Mesendoderm (in vitro differentiated cells): ENCODE results near the gene SFI1.
A peak's percentile ranks its signal among the peaks of the same experiment; 100 is the strongest.

Experiments
- DNase-seq: peaks from one replicate; pipeline ENCODE4 v3.0.0; 2013
- H2AK5ac ChIP-seq: 2 replicates; pipeline ENCODE4 v1.6.1; 2013; ENCODE audit warnings: low read length, inconsistent platforms
- H2BK120ac ChIP-seq: 2 replicates; pipeline ENCODE4 v1.6.1; 2013; ENCODE audit warnings: low read depth, mild to moderate bottlenecking, low read length, moderate library complexity, mixed read lengths
- H2BK15ac ChIP-seq: replicated peaks from 2 replicates; pipeline ENCODE4 v1.6.1; 2013; ENCODE audit warnings: low read depth, mild to moderate bottlenecking, moderate library complexity
- H2BK5ac ChIP-seq: 2 replicates; pipeline ENCODE4 v1.6.1; 2013; ENCODE audit warnings: low read length, inconsistent platforms
- H3K18ac ChIP-seq: 2 replicates; pipeline ENCODE4 v1.6.1; 2013; ENCODE audit warnings: mild to moderate bottlenecking, low read length, mixed read lengths
- H3K23ac ChIP-seq: one replicate; pipeline ENCODE4 v1.6.1; 2013; ENCODE audit warnings: low read length
- H3K27ac ChIP-seq: 2 replicates; pipeline ENCODE4 v1.5.1; 2013; ENCODE audit warnings: low read depth, mild to moderate bottlenecking, inconsistent platforms, low read length, moderate library complexity
- H3K27me3 ChIP-seq: 2 replicates; pipeline ENCODE4 v1.6.1; 2013; ENCODE audit warnings: low read length, control low read depth, mild to moderate bottlenecking, inconsistent platforms; ENCODE audit not compliant: insufficient read depth, poor library complexity
- H3K36me3 ChIP-seq: 2 replicates; pipeline ENCODE4 v1.6.1; 2013; ENCODE audit warnings: low read length, inconsistent platforms; ENCODE audit not compliant: control insufficient read depth, insufficient read depth
- H3K4ac ChIP-seq: one replicate; pipeline ENCODE4 v1.6.1; 2013; ENCODE audit warnings: low read depth, mild to moderate bottlenecking, low read length, moderate library complexity
- H3K4me1 ChIP-seq: 2 replicates; pipeline ENCODE4 v1.6.1; 2013; ENCODE audit warnings: low read depth, low read length, inconsistent platforms; ENCODE audit not compliant: control insufficient read depth
- H3K4me2 ChIP-seq: 2 replicates; pipeline ENCODE4 v1.6.1; 2013; ENCODE audit warnings: low read length
- H3K4me3 ChIP-seq: 2 replicates; pipeline ENCODE4 v1.5.1; 2013; ENCODE audit warnings: mild to moderate bottlenecking, low read length
- H3K56ac ChIP-seq: one replicate; pipeline ENCODE4 v1.6.1; 2013; ENCODE audit warnings: low read length
- H3K79me1 ChIP-seq: 2 replicates; pipeline ENCODE4 v1.6.1; 2013; ENCODE audit warnings: low read length, inconsistent platforms
- H3K79me2 ChIP-seq: 2 replicates; pipeline ENCODE4 v1.6.1; 2013; ENCODE audit warnings: mild to moderate bottlenecking, low read length; ENCODE audit not compliant: control insufficient read depth, insufficient read depth
- H3K9ac ChIP-seq: 2 replicates; pipeline ENCODE4 v1.6.1; 2013; ENCODE audit warnings: low read length, inconsistent platforms
- H4K5ac ChIP-seq: one replicate; pipeline ENCODE4 v1.6.1; 2013; ENCODE audit warnings: low read length
- H4K8ac ChIP-seq: one replicate; pipeline ENCODE4 v1.6.1; 2013; ENCODE audit warnings: low read depth, mild to moderate bottlenecking, control low read depth, low read length, moderate library complexity
- WGBS: extraction: QIAGEN DNeasy Blood & Tissue Kit; methylation state at CpG from one replicate; pipeline ENCODE4 v1.1.7; 2013; ENCODE audit warnings: low lambda C conversion rate, missing lambda C conversion rate; ENCODE audit not compliant: insufficient coverage; ENCODE audit errors: extremely low coverage; 5-methylcytosine and 5-hydroxymethylcytosine counted together

Gene SFI1

GRCh38 chr22:31451709-31452571 is 44.4 kb upstream of the SFI1 start:
- DNase-seq = peak; percentile 60
- H3K4me1 ChIP-seq = no peaks in the 10 kb centered on the region
- H2BK15ac ChIP-seq = no peak overlapping the region
- no peak overlapping the region for H3K56ac ChIP-seq
- no peaks in the 10 kb centered on the region for H3K79me2 ChIP-seq
- WGBS = no CpG with 5 or more reads among the region's 5 CpGs
- no peak overlapping the region for H3K23ac ChIP-seq
- H3K18ac ChIP-seq = no peak overlapping the region
- H4K8ac ChIP-seq = no peak overlapping the region
- H2BK120ac ChIP-seq = no peak overlapping the region
- H3K27ac ChIP-seq = no peak overlapping the region
- no peak overlapping the region for H2BK5ac ChIP-seq
- H3K4ac ChIP-seq = no peak overlapping the region
- no peak overlapping the region for H3K9ac ChIP-seq
- no peak overlapping the region for H3K4me2 ChIP-seq
- H4K5ac ChIP-seq = no peak overlapping the region
- H3K4me3 ChIP-seq = no peak overlapping the region
- H3K79me1 ChIP-seq = no peaks in the 10 kb centered on the region
- H3K36me3 ChIP-seq = peaks cover 5% of the 10 kb centered on the region
- H3K27me3 ChIP-seq = no peaks in the 10 kb centered on the region
- H2AK5ac ChIP-seq = no peak overlapping the region

- H3K4me3 ChIP-seq = no peak overlapping the region
- no peak overlapping the region for H3K18ac ChIP-seq
- H3K4me2 ChIP-seq = no peak overlapping the region
- H2BK120ac ChIP-seq = no peak overlapping the region
- H2AK5ac ChIP-seq = no peak overlapping the region
- H3K36me3 ChIP-seq = peaks cover 5% of the 10 kb centered on the region
- no peaks in the 10 kb centered on the region for H3K4me1 ChIP-seq
- no peak for DNase-seq
- H3K27ac ChIP-seq = no peak overlapping the region
- no peaks in the 10 kb centered on the region for H3K79me2 ChIP-seq
- H3K23ac ChIP-seq = no peak overlapping the region
- no peaks in the 10 kb centered on the region for H3K79me1 ChIP-seq
- no peak overlapping the region for H4K8ac ChIP-seq
- H4K5ac ChIP-seq = no peak overlapping the region
- H3K9ac ChIP-seq = no peak overlapping the region
- no peak overlapping the region for H2BK15ac ChIP-seq
- no CpG with 5 or more reads among the region's 3 CpGs for WGBS
- H2BK5ac ChIP-seq = no peak overlapping the region
- no peaks in the 10 kb centered on the region for H3K27me3 ChIP-seq
- no peak overlapping the region for H3K56ac ChIP-seq
- no peak overlapping the region for H3K4ac ChIP-seq
These were observed 34.6 kb upstream of the SFI1 start for GRCh38 chr22:31461699-31462098.

DNA sequence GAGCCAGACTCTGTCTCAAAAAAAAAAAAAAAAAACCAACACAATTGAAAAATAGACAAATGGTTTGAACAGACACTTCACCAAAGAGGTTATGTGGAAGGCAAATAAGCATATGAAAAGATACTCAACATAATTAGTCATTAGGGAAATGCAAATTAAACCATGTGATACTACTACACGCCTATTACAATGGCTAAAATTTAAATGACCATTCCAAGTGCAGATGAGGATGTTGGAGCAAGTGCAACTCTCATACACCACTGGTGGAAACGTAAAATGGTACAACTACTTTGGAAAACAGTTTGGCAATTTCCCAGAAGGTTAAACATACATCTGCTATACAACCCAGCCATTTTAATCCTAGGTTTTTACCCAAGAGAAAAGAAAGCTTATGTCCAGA is 31.0 kb upstream of the SFI1 start:
- peaks cover 2% of the 10 kb centered on the region for H3K36me3 ChIP-seq
- WGBS = no CpG with 5 or more reads among the region's 2 CpGs
- H3K27me3 ChIP-seq = no peaks in the 10 kb centered on the region
- no peak overlapping the region for H3K23ac ChIP-seq
- no peaks in the 10 kb centered on the region for H3K4me1 ChIP-seq
- no peak overlapping the region for H3K18ac ChIP-seq
- no peaks in the 10 kb centered on the region for H3K79me1 ChIP-seq
- H2BK120ac ChIP-seq = no peak overlapping the region
- H3K27ac ChIP-seq = no peak overlapping the region
- no peak overlapping the region for H4K5ac ChIP-seq
- no peak overlapping the region for H3K56ac ChIP-seq
- no peak overlapping the region for H3K4me2 ChIP-seq
- no peaks in the 10 kb centered on the region for H3K79me2 ChIP-seq
- no peak overlapping the region for H2BK15ac ChIP-seq
- no peak overlapping the region for H3K4ac ChIP-seq
- H3K4me3 ChIP-seq = no peak overlapping the region
- no peak overlapping the region for H3K9ac ChIP-seq
- H2BK5ac ChIP-seq = no peak overlapping the region
- H4K8ac ChIP-seq = no peak overlapping the region
- DNase-seq = no peak
- H2AK5ac ChIP-seq = no peak overlapping the region

DNA sequence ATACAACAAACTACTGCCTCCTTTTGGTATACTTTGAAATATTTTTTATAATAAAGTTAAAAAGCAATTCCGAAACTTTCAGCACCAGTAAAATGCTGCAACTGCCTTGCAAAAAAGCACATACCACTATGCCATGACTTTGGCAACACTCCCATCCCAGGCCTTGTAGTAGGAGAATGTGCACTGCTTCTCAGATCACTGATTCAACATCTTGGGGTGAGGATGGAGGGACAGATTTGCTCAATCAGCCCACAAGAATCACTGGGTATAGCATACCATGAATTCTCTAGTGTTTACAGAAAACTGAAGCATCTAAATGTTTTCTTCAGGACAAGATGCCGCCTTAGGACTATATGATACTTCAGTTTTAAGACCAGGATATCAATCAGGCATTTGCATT is 21.6 kb upstream of the SFI1 start:
- no peak overlapping the region for H2BK120ac ChIP-seq
- no peak overlapping the region for H2BK15ac ChIP-seq
- no peak overlapping the region for H3K4ac ChIP-seq
- H4K8ac ChIP-seq = no peak overlapping the region
- no peak overlapping the region for H4K5ac ChIP-seq
- H3K4me1 ChIP-seq = no peaks in the 10 kb centered on the region
- no peak overlapping the region for H2BK5ac ChIP-seq
- H3K56ac ChIP-seq = no peak overlapping the region
- H3K36me3 ChIP-seq = peaks cover 2% of the 10 kb centered on the region
- DNase-seq = no peak
- WGBS = no CpG with 5 or more reads among the region's 2 CpGs
- no peak overlapping the region for H3K18ac ChIP-seq
- H3K79me1 ChIP-seq = peaks cover 4% of the 10 kb centered on the region
- no peak overlapping the region for H3K4me3 ChIP-seq
- H3K27me3 ChIP-seq = no peaks in the 10 kb centered on the region
- peaks cover 3% of the 10 kb centered on the region for H3K79me2 ChIP-seq
- no peak overlapping the region for H3K4me2 ChIP-seq
- H3K27ac ChIP-seq = no peak overlapping the region
- H3K23ac ChIP-seq = no peak overlapping the region
- H2AK5ac ChIP-seq = no peak overlapping the region
- H3K9ac ChIP-seq = no peak overlapping the region

DNA sequence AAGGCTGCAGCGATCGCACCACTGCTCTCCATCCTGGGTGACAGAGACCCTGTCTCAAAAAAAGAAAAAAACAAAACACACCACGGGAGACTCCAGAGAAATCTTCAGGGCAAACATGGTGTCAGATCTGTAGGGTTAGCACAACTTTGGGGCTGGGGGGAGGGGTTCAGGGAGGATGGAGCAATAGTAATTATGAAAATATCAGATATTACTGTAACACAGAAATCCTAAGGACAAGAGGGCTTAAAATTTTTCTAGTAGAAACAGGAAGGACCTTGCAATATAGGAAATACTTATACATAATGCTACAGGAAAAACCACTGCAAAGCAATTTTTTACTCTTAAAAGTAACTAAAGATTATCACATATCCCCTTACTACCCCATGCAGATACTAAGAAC is 20.5 kb upstream of the SFI1 start:
- Histone ChIP-seq H2AK5ac (no peak overlapping the region), H3K79me2 (peaks cover 3% of the 10 kb centered on the region), H3K36me3 (peaks cover 2% of the 10 kb centered on the region), H2BK15ac (no peak overlapping the region), H4K8ac (no peak overlapping the region), H3K27ac (no peak overlapping the region), H3K56ac (no peak overlapping the region), H2BK5ac (no peak overlapping the region), H3K9ac (no peak overlapping the region), H4K5ac (no peak overlapping the region), H3K79me1 (peaks cover 4% of the 10 kb centered on the region), H3K4me2 (no peak overlapping the region), H2BK120ac (no peak overlapping the region), H3K4me3 (no peak overlapping the region), H3K4ac (no peak overlapping the region), H3K4me1 (no peaks in the 10 kb centered on the region), H3K18ac (no peak overlapping the region), H3K23ac (no peak overlapping the region), H3K27me3 (no peaks in the 10 kb centered on the region)
- DNase-seq = no peak
- no CpG with 5 or more reads among the region's 3 CpGs for WGBS

DNA sequence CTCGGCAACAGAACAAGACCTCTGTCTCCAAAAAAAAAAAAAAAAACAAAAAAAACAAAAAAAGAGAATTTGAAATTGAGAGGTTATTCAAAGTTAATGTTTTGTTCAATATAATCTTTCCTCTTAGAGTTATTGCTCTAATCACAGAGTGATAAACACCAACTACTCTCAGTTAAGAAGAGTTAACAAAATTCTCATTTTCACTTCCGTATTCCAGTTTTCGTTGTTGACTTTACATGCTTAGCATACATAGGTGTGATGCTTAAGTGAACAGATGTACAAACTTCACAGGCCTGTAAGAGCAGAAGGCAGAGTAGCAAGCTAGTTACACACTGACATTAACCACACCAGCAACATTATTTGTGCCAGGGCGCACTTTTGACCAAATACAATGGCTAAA is 19.0 kb upstream of the SFI1 start:
- no peak overlapping the region for H2AK5ac ChIP-seq
- no peaks in the 10 kb centered on the region for H3K27me3 ChIP-seq
- H3K79me1 ChIP-seq = peaks cover 4% of the 10 kb centered on the region
- H3K23ac ChIP-seq = no peak overlapping the region
- no peaks in the 10 kb centered on the region for H3K4me1 ChIP-seq
- no peak overlapping the region for H3K4ac ChIP-seq
- no peak overlapping the region for H3K9ac ChIP-seq
- H3K18ac ChIP-seq = no peak overlapping the region
- no peak overlapping the region for H3K56ac ChIP-seq
- no peak overlapping the region for H3K27ac ChIP-seq
- H3K79me2 ChIP-seq = peaks cover 4% of the 10 kb centered on the region
- H4K8ac ChIP-seq = no peak overlapping the region
- peaks cover 2% of the 10 kb centered on the region for H3K36me3 ChIP-seq
- no peak overlapping the region for H2BK15ac ChIP-seq
- H4K5ac ChIP-seq = no peak overlapping the region
- no peak overlapping the region for H2BK5ac ChIP-seq
- H3K4me3 ChIP-seq = no peak overlapping the region
- H3K4me2 ChIP-seq = no peak overlapping the region
- DNase-seq = no peak
- no peak overlapping the region for H2BK120ac ChIP-seq
- WGBS = no CpG with 5 or more reads among the region's 4 CpGs
